Caco-2 (cell line): ENCODE measurements around the gene JPH3. TPM values are rescaled to one million over a fixed set of nuclear protein-coding genes. Genes with fewer than 3 reads are reported as not detected.

Experiments used
- BruUV-seq: library from RNA; stranded (reverse); fragments of 400-500 nt; replicated peaks from 2 replicates; lab custom pipeline; 2021; lab: Mats Ljungman, UMichigan
- CTCF ChIA-PET: fragments of 300-600 bp; sonication (Branson Sonifier 250); formaldehyde crosslinking; loops from one replicate; lab custom pipeline; 2022; ENCODE audit warnings: antibody characterized with exemption; lab: Charles Lee
- POLR2A ChIA-PET: fragments of 300-600 bp; sonication (Branson Sonifier 250); formaldehyde crosslinking; loops from one replicate; lab custom pipeline; 2022; ENCODE audit warnings: antibody characterized with exemption; lab: Charles Lee
- DNase-seq, 2 experiments: peaks; one replicate each; pipeline versions ENCODE4 v3.0.0 to v3.0.0-alpha.2; 2020 to 2022
- H3K27me3 ChIP-seq: replicated peaks from 2 replicates; pipeline ENCODE4 v1.6.0; 2011; ENCODE audit warnings: low read length; ENCODE audit not compliant: control insufficient read depth, insufficient read depth
- H3K36me3 ChIP-seq: 2 replicates; pipeline ENCODE4 v1.5.1; 2011; ENCODE audit warnings: low read length; ENCODE audit not compliant: control insufficient read depth, insufficient read depth
- H3K4me1 ChIP-seq: fragments of 250-450 bp; sonication (Bioruptor Pico); 2 replicates; pipeline ENCODE4 v1.5.1; 2020; ENCODE audit warnings: mild to moderate bottlenecking
- H3K4me3 ChIP-seq: 2 replicates; pipeline ENCODE4 v1.5.1; 2011; ENCODE audit warnings: low read depth, mild to moderate bottlenecking, control low read depth, low read length
- H3K9me3 ChIP-seq: fragments of 250-450 bp; sonication (Bioruptor Pico); 2 replicates; pipeline ENCODE4 v1.5.1; 2020; ENCODE audit warnings: mild to moderate bottlenecking, moderate library complexity
- H3K27ac Mint-ChIP-seq: one replicate; pipeline ENCODE4 v1.8.0; 2022; ENCODE audit warnings: mixed read lengths; ENCODE audit not compliant: unreplicated experiment
- H3K27me3 Mint-ChIP-seq: one replicate; pipeline ENCODE4 v1.8.0; 2022; ENCODE audit warnings: mixed read lengths; ENCODE audit not compliant: insufficient read depth, unreplicated experiment
- H3K36me3 Mint-ChIP-seq: one replicate; pipeline ENCODE4 v1.8.0; 2022; ENCODE audit warnings: mild to moderate bottlenecking, mixed read lengths; ENCODE audit not compliant: insufficient read depth, unreplicated experiment
- H3K4me1 Mint-ChIP-seq: one replicate; pipeline ENCODE4 v1.8.0; 2022; ENCODE audit warnings: low read depth, mixed read lengths; ENCODE audit not compliant: unreplicated experiment
- H3K4me3 Mint-ChIP-seq: one replicate; pipeline ENCODE4 v1.8.0; 2022; ENCODE audit warnings: mild to moderate bottlenecking, moderate library complexity, mixed read lengths; ENCODE audit not compliant: unreplicated experiment
- H3K9me3 Mint-ChIP-seq: one replicate; pipeline ENCODE4 v1.8.0; 2022; ENCODE audit warnings: mixed read lengths; ENCODE audit not compliant: unreplicated experiment
- CTCF ChIP-seq, 2 experiments: fragments of 200-600 bp in 1 of 2; IDR thresholded peaks; 1 replicate in 1 of 2; 2 replicates in 1 of 2; pipeline versions ENCODE4 v1.5.1 to v1.8.0; 2011 to 2022; ENCODE audit warnings: antibody characterized with exemption in 1 of 2, control low read depth in 1 of 2, inconsistent platforms in 1 of 2, low read depth in 1 of 2, low read length in 1 of 2, mild to moderate bottlenecking in 1 of 2, moderate library complexity in 1 of 2; ENCODE audit not compliant: insufficient read depth in 1 of 2, severe bottlenecking in 1 of 2, unreplicated experiment in 1 of 2
- intact Hi-C: fragments of 100-400 bp; cut with micrococcal nuclease; formaldehyde crosslinking; loops from one replicate; pipeline ENCODE4 v1.10.0; 2022; ENCODE audit not compliant: unreplicated experiment
- total RNA-seq: library from RNA; stranded (reverse); gene quantifications from 2 replicates; pipeline ENCODE4 v1.2.3, GENCODE V29; 2022

Gene JPH3
- total RNA-seq, 1 experiment from 2014 or later = 4.8 TPM

GRCh38 chr16:87586201-87586782 is 16.0 kb upstream of the JPH3 start:
- Mint-ChIP-seq H3K36me3 (peaks cover 4% of the 10 kb centered on the region), H3K4me3 (no peak overlapping the region), H3K9me3 (no peaks in the 10 kb centered on the region), H3K4me1 (no peaks in the 10 kb centered on the region), H3K27ac (no peak overlapping the region), H3K27me3 (peaks cover 10% of the 10 kb centered on the region)
- ChIA-PET POLR2A (no interaction called here), CTCF (interaction anchor here (0.9 to 7.2 kb wide), 3 partner anchors 15 to 169 kb away, joined by 3 to 187 read pairs (median 4); no protein-coding TSS in a partner anchor)
- DNase-seq = no peak
- H3K4me3 ChIP-seq = no peak overlapping the region
- peaks cover 15% of the 10 kb centered on the region for H3K4me1 ChIP-seq
- no TSS peak for BruUV-seq
- H3K27me3 ChIP-seq = no peaks in the 10 kb centered on the region
- intact Hi-C loops = no loop called here
- no peaks in the 10 kb centered on the region for H3K9me3 ChIP-seq
- TF ChIP-seq CTCF (IDR thresholded peaks at IDR 0.05; ENCODE audit: insufficient read depth in 1 of 2, low read depth in 1 of 2, low read length in 1 of 2, severe bottlenecking in 1 of 2, unreplicated experiment in 1 of 2) = no peak
- H3K36me3 ChIP-seq = no peaks in the 10 kb centered on the region

GRCh38 chr16:87587636-87588035 is 14.7 kb upstream of the JPH3 start:
- POLR2A ChIA-PET = no interaction called here
- no peak overlapping the region for H3K4me3 ChIP-seq
- Mint-ChIP-seq H3K4me1 (no peaks in the 10 kb centered on the region), H3K27ac (no peak overlapping the region), H3K27me3 (peaks cover 20% of the 10 kb centered on the region), H3K9me3 (no peaks in the 10 kb centered on the region), H3K4me3 (no peak overlapping the region), H3K36me3 (peaks cover 4% of the 10 kb centered on the region)
- peaks cover 4% of the 10 kb centered on the region for H3K4me1 ChIP-seq
- H3K9me3 ChIP-seq = no peaks in the 10 kb centered on the region
- H3K27me3 ChIP-seq = no peaks in the 10 kb centered on the region; the same call in none of the 2 replicates
- no peak for DNase-seq
- H3K36me3 ChIP-seq = no peaks in the 10 kb centered on the region
- CTCF ChIA-PET = interaction anchor here (1.2 to 7.2 kb wide), 2 partner anchors 39 to 48 kb away, joined by 4 to 187 read pairs; no protein-coding TSS in a partner anchor
- no peak for TF ChIP-seq CTCF (IDR thresholded peaks at IDR 0.05; ENCODE audit: insufficient read depth in 1 of 2, low read depth in 1 of 2, low read length in 1 of 2, severe bottlenecking in 1 of 2, unreplicated experiment in 1 of 2)
- intact Hi-C loops = loop anchor here (1.0 kb wide), 1 partner anchor 49 kb away; no protein-coding TSS in a partner anchor
- no TSS peak for BruUV-seq

- Mint-ChIP-seq H3K9me3 (no peaks in the 10 kb centered on the region), H3K4me3 (no peak overlapping the region), H3K27ac (no peak overlapping the region), H3K36me3 (no peaks in the 10 kb centered on the region), H3K4me1 (no peaks in the 10 kb centered on the region), H3K27me3 (peaks cover 31% of the 10 kb centered on the region)
- intact Hi-C loops = no loop called here
- Histone ChIP-seq H3K4me3 (no peak overlapping the region), H3K4me1 (peaks cover 4% of the 10 kb centered on the region), H3K36me3 (no peaks in the 10 kb centered on the region), H3K27me3 (peaks cover 2% of the 10 kb centered on the region), H3K9me3 (no peaks in the 10 kb centered on the region)
- no peak for DNase-seq
- no TSS peak for BruUV-seq
- TF ChIP-seq CTCF (IDR thresholded peaks at IDR 0.05; ENCODE audit: insufficient read depth in 1 of 2, low read depth in 1 of 2, low read length in 1 of 2, severe bottlenecking in 1 of 2, unreplicated experiment in 1 of 2) = no peak
- CTCF ChIA-PET = interaction anchor here (0.9 kb wide), 1 partner anchor 44 kb away, joined by 3 read pairs; no protein-coding TSS in a partner anchor
- POLR2A ChIA-PET = no interaction called here
Measured at GRCh38 chr16:87592018-87592712, 10.1 kb upstream of the JPH3 start.
